Astrocyte (in vitro differentiated cells and primary cell): ENCODE results near the gene ANKRD34A. TPM values are rescaled to one million over a fixed set of nuclear protein-coding genes. Genes with fewer than 3 reads are reported as not detected.

Experiments
- DNase-seq: peaks from one replicate; pipeline ENCODE4 v3.0.0-alpha.2; 2010; ENCODE audit warnings: low read depth
- FAIRE-seq: peaks from 2 replicates; lab custom pipeline; 2011; peaks lifted over from hg19 to GRCh38; lab: Jason Lieb, UNC
- H2AFZ ChIP-seq: 2 replicates; pipeline ENCODE4 v1.6.0; 2012; ENCODE audit warnings: low read depth, low read length, inconsistent platforms
- H3K27ac ChIP-seq: 2 replicates; pipeline ENCODE4 v1.5.1; 2011; ENCODE audit warnings: low read depth, low read length, inconsistent platforms
- H3K27me3 ChIP-seq: 2 replicates; pipeline ENCODE4 v1.6.0; 2011; ENCODE audit warnings: low read length, inconsistent platforms; ENCODE audit not compliant: insufficient read depth
- H3K36me3 ChIP-seq: 2 replicates; pipeline ENCODE4 v1.5.1; 2011; ENCODE audit warnings: low read length, inconsistent platforms; ENCODE audit not compliant: insufficient read depth
- H3K4me1 ChIP-seq: 2 replicates; pipeline ENCODE4 v1.5.1; 2011; ENCODE audit warnings: low read length, inconsistent platforms; ENCODE audit not compliant: insufficient read depth
- H3K4me2 ChIP-seq: 2 replicates; pipeline ENCODE4 v1.6.0; 2012; ENCODE audit warnings: low read length, inconsistent platforms
- H3K4me3 ChIP-seq: 2 replicates; pipeline ENCODE4 v1.5.1; 2011; ENCODE audit warnings: low read depth, mild to moderate bottlenecking, low read length, inconsistent platforms; ENCODE audit not compliant: insufficient read depth
- H3K79me2 ChIP-seq: 2 replicates; pipeline ENCODE4 v1.6.0; 2012; ENCODE audit warnings: mild to moderate bottlenecking, low read length, inconsistent platforms; ENCODE audit not compliant: insufficient read depth
- H3K9ac ChIP-seq: 2 replicates; pipeline ENCODE4 v1.6.0; 2012; ENCODE audit warnings: mild to moderate bottlenecking, low read length, inconsistent platforms
- H3K9me3 ChIP-seq: 2 replicates; pipeline ENCODE4 v1.5.1; 2012; ENCODE audit warnings: low read depth, mild to moderate bottlenecking, low read length, inconsistent platforms; ENCODE audit not compliant: insufficient read depth
- H4K20me1 ChIP-seq: 2 replicates; pipeline ENCODE4 v1.6.0; 2012; ENCODE audit warnings: low read length, inconsistent platforms; ENCODE audit not compliant: insufficient read depth
- H3K27ac Mint-ChIP-seq: one replicate; pipeline ENCODE4 v1.8.0; 2021; ENCODE audit warnings: mild to moderate bottlenecking, mixed read lengths; ENCODE audit not compliant: unreplicated experiment
- H3K27me3 Mint-ChIP-seq: one replicate; pipeline ENCODE4 v1.8.0; 2021; ENCODE audit warnings: low read depth, mixed read lengths; ENCODE audit not compliant: unreplicated experiment
- H3K36me3 Mint-ChIP-seq: one replicate; pipeline ENCODE4 v1.8.0; 2021; ENCODE audit warnings: low read depth, mixed read lengths; ENCODE audit not compliant: unreplicated experiment
- H3K4me1 Mint-ChIP-seq: one replicate; pipeline ENCODE4 v1.8.0; 2021; ENCODE audit warnings: low read depth, mixed read lengths; ENCODE audit not compliant: unreplicated experiment
- H3K4me3 Mint-ChIP-seq: one replicate; pipeline ENCODE4 v1.8.0; 2021; ENCODE audit warnings: mild to moderate bottlenecking, moderate library complexity, mixed read lengths; ENCODE audit not compliant: unreplicated experiment
- H3K9me3 Mint-ChIP-seq: one replicate; pipeline ENCODE4 v1.8.0; 2021; ENCODE audit warnings: mild to moderate bottlenecking, mixed read lengths; ENCODE audit not compliant: unreplicated experiment
- EZH2 ChIP-seq: IDR thresholded peaks from 2 replicates; pipeline ENCODE4 v1.6.1; 2012; ENCODE audit warnings: mild to moderate bottlenecking, low read length, inconsistent platforms; ENCODE audit not compliant: insufficient read depth
- total RNA-seq: library from RNA; stranded (reverse); gene quantifications from 2 replicates; pipeline ENCODE4 v1.2.1, GENCODE V29; 2021
- TF ChIP-seq, protein P1 (sequence below): IDR thresholded peaks from 2 replicates; pipeline ENCODE4 v1.5.1; 2011; ENCODE audit warnings: low read depth, mild to moderate bottlenecking, inconsistent platforms, low read length, moderate library complexity; ENCODE audit not compliant: insufficient read depth

ANKRD34A gene
- total RNA-seq, 1 donor from 2014 or later: 5.8 TPM

DNA sequence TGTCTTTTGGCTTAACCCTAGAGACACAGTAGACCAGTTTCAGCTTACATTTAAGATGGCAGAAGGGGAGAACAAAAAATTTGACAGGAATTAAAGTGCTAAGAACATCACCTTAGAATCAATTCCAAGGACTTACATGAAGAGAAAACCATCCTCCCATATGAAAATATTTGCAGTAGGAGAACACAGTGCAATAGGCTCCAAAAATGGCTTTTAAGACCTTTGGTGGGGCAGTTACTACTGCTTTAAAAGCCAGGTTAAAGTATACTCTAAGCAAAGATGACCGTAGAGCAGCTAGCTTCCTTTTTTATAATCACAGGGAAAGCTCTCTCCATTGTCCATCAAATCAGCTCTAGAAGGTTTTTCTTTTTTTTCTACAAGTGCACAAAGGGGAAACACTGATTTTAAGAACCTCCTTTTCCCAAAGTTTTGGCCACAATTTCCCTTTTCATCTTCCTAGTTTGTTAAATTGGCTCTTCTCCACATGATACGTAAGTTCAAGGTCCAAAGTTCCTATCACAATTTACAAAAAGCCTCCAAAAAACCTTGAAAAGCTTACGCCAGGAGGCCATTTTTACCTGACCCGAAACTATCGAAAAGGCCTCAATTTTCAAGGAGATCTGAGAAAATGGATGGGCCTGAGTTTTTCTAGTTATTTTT, 28.7 kb upstream of the ANKRD34A start:
- no peak for TF ChIP-seq EZH2
- TF ChIP-seq, protein P1, sequence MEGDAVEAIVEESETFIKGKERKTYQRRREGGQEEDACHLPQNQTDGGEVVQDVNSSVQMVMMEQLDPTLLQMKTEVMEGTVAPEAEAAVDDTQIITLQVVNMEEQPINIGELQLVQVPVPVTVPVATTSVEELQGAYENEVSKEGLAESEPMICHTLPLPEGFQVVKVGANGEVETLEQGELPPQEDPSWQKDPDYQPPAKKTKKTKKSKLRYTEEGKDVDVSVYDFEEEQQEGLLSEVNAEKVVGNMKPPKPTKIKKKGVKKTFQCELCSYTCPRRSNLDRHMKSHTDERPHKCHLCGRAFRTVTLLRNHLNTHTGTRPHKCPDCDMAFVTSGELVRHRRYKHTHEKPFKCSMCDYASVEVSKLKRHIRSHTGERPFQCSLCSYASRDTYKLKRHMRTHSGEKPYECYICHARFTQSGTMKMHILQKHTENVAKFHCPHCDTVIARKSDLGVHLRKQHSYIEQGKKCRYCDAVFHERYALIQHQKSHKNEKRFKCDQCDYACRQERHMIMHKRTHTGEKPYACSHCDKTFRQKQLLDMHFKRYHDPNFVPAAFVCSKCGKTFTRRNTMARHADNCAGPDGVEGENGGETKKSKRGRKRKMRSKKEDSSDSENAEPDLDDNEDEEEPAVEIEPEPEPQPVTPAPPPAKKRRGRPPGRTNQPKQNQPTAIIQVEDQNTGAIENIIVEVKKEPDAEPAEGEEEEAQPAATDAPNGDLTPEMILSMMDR: no peak
- H3K27ac ChIP-seq: no peak overlapping the region
- no peak overlapping the region for H3K4me3 ChIP-seq
- H3K4me2 ChIP-seq: peak overlapping the region; percentile 96
- no peaks in the 10 kb centered on the region for H3K27me3 ChIP-seq
- H3K79me2 ChIP-seq: peaks cover 28% of the 10 kb centered on the region
- H3K9me3 ChIP-seq: no peaks in the 10 kb centered on the region
- H3K4me1 ChIP-seq: peaks cover 20% of the 10 kb centered on the region
- Mint-ChIP-seq H3K4me1 (peaks cover 17% of the 10 kb centered on the region), H3K36me3 (peaks cover 30% of the 10 kb centered on the region), H3K9me3 (no peaks in the 10 kb centered on the region), H3K27ac (peak overlapping the region; percentile 75), H3K4me3 (peak overlapping the region; percentile 100), H3K27me3 (no peaks in the 10 kb centered on the region)
- peaks cover 27% of the 10 kb centered on the region for H4K20me1 ChIP-seq
- H3K36me3 ChIP-seq: peaks cover 23% of the 10 kb centered on the region
- FAIRE-seq (no peak), DNase-seq (no peak)
- H3K9ac ChIP-seq: no peak overlapping the region
- H2AFZ ChIP-seq: no peak overlapping the region

DNA sequence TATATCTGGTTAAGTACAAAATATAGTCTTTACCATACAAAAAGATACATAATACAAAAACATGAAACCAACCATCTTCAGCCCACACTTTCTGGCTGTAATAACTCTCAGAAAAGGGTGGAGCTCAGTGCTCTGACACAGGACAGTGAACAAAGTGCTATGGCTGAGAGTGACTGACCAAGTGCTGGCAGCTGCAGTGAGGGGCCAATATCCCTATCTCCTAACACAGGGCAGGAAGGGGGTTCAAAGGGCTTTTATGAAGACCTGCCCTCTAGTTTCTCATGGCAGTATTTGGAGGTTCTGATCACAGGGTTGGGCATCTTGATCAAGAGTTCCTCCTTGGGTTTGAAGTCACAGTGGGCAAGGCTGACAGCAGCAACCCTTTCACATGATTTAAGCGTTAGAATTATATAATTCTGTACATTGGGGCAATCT, 28.1 kb upstream of the ANKRD34A start:
- peaks cover 23% of the 10 kb centered on the region for H3K36me3 ChIP-seq
- peaks cover 30% of the 10 kb centered on the region for H3K36me3 Mint-ChIP-seq
- H3K27ac ChIP-seq: no peak overlapping the region

More for the DNA sequence above, 28.1 kb upstream of the ANKRD34A start:
- DNase-seq: no peak
- Mint-ChIP-seq H3K27ac (peak overlapping the region; percentile 75), H3K4me3 (peak overlapping the region; percentile 100), H3K9me3 (no peaks in the 10 kb centered on the region), H3K4me1 (peaks cover 13% of the 10 kb centered on the region), H3K27me3 (no peaks in the 10 kb centered on the region)
- H3K27me3 ChIP-seq: no peaks in the 10 kb centered on the region
- no peak overlapping the region for H2AFZ ChIP-seq
- H4K20me1 ChIP-seq: peaks cover 27% of the 10 kb centered on the region
- H3K4me3 ChIP-seq: no peak overlapping the region
- no peak for TF ChIP-seq EZH2
- TF ChIP-seq, protein P1: no peak
- no peaks in the 10 kb centered on the region for H3K9me3 ChIP-seq
- H3K4me1 ChIP-seq: peaks cover 20% of the 10 kb centered on the region
- H3K79me2 ChIP-seq: peaks cover 28% of the 10 kb centered on the region
- FAIRE-seq: no peak
- H3K4me2 ChIP-seq: peak overlapping the region; percentile 3
- no peak overlapping the region for H3K9ac ChIP-seq
